HG03103 (cell line): Measurements from ENCODE around the gene ZSCAN5B.
"Not testable (repeated sequence)": the region's sequence is repeated elsewhere in the genome, so short reads cannot be mapped to it uniquely, and the experiment has no call there.

ENCODE experiments used
- ATAC-seq: cut with Tn5 transposase; IDR thresholded peaks from one replicate; pipeline ENCODE4 v1.9.1; 2021; ENCODE audit warnings: low read depth; ENCODE audit not compliant: unreplicated experiment

Gene ZSCAN5B

DNA sequence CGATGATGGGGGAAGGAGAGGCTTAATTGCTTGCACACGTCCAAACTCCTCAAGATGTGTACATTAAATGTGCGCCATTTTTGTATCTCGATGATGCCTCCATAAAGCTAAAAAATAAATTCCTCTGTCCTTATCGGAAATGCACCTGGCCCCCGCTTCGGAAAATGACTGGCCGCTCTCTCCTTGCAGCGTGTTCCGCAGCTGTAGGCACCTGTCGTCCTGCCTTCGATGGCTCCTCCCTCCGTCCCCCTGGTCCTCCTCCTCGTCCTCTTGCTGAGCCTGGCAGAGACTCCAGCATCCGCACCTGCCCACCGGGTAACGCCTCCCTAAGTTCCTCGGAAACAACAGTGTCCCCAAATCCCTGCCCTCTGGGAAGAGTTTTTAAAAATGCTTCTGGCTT, 20.7 kb downstream of the ZSCAN5B start:
- no peak for ATAC-seq

DNA sequence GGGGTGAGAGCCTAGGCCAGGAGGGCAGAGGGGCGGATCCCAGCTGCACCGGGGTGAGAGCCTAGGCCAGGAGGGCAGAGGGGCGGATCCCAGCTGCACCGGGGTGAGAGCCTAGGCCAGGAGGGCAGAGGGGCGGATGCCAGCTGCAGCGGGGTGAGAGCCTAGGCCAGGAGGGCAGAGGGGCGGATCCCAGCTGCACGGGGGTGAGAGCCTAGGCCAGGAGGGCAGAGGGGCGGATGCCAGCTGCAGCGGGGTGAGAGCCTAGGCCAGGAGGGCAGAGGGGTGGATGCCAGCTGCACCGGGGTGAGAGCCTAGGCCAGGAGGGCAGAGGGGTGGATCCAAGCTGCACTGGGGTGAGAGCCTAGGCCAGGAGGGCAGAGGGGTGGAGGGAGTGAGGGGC, 21.3 kb downstream of the ZSCAN5B start:
- not testable (repeated sequence) for ATAC-seq

DNA sequence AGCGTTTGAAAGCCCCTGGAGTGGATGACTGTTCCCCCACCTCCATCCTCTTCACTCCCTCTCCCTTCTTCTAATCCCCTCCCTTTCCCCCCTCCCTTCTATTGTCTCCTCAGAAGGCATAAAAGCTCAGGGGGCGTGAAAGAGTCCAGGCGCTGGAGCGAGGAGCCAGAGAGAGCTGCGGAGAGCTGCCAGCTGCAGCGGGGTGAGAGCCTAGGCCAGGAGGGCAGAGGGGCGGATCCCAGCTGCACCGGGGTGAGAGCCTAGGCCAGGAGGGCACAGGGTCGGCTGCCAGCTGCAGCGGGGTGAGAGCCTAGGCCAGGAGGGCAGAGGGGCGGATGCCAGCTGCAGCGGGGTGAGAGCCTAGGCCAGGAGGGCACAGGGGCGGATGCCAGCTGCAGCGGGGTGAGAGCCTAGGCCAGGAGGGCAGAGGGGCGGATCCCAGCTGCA, 21.7 kb downstream of the ZSCAN5B start, which contains the start of gene GALP:
TSS of gene GALP (plus strand) at position 148 of the 447 bp plus-strand sequence. CDS start 1,101 bp downstream, outside the sequence.
- ATAC-seq: not testable (repeated sequence)

DNA sequence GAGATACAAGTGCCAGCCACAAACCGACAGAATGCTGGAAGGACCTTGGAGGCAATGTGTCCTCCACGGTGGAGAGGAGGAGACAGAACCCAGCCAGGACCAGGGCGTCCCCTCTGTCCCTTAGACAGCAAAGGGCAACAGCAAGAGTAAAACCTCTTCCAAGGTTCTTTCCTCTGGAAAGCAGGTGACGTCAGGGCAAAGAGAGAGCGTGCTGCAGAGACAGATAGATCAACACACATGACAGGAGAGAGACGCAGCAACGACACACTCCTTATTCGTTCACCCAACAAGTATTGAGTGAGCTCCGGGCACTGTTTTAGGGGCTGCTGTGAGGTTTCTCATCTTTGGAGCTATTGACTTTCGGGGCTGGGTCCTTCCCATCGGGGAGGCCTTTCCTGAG, 23.0 kb downstream of the ZSCAN5B start:
- no peak for ATAC-seq

DNA sequence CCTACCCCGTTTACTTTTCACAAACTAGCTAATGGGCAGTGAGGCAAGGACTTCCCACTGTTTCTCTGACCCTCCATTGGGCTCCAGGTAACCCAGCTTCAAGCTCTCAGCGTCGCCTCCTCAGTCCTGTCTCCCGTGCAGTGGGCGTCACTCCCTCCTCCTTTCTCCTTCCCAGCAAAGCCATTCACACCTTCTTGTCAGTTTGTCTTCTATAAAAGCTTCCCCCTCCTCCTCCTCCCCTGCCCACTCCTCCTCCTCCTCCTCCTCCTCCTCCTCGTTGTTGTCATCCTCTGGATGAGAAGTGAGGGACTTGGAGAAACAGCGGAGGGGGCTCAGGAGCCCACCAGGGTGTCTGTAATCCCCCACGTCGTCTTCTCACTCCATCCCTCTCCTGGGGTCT, 23.5 kb downstream of the ZSCAN5B start:
- no peak for ATAC-seq

DNA sequence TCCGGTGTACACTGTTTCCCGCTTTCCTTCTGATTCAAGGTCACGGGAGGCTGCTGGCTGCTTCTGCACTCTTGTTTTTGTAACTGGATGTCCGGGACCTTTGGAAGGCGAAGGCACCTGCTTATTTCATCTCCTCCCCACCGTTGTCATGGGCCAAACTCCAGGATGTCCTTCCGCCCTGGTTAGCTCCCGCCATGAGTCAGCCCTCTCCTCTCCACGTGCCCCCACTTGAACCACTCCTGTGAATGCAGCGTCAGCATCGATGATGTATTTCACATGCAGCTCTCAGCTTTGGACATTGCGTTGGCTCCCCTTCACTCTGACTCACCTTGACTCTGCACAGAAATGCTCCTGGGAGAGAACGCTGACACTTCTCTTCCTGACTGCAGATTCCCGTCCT, 27.3 kb downstream of the ZSCAN5B start:
- no peak for ATAC-seq

DNA sequence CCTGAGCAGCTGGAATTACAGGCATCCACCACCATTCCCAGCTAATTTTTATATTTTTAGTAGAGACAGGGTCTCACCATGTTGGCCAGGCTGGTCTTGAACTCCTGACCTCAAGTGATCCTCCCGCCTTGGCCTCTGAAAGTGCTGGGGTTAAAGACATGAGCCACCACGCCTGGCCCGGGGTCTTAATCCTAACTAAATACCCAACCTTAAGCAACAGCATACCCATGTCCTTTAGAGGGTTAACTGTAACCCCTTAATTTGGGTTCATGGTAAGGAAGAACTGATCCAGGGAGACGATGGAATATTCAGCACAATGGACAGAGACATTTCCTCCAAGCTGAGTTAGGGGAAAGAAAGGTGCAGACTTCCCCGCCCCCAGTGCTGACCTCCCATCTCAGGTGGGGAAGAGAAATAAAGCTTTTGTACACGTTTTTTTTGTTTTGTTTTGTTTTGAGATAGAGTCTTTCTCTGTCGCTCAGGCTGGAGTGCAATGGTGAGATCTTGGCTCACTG, 30.5 kb downstream of the ZSCAN5B start:
- no peak for ATAC-seq

DNA sequence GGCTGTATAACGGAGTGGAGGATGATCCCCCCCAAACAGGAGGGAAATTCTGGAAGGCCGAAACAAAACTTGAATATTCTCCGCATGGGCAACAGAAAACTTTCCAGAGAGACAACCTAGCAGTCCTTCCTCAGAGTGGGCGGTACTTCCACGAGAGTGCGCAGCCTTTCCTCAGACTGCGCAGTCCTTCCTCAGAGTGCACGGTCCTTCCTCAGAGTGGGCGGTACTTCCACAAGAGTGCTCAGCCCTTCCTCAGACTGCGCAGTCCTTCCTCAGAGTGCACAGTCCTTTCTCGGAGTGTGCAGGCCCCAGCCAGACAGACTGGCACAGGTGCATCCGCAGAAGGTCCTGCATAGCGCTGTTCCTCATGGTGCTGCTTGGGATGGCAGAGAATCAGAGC, 34.5 kb downstream of the ZSCAN5B start:
- ATAC-seq: no peak

DNA sequence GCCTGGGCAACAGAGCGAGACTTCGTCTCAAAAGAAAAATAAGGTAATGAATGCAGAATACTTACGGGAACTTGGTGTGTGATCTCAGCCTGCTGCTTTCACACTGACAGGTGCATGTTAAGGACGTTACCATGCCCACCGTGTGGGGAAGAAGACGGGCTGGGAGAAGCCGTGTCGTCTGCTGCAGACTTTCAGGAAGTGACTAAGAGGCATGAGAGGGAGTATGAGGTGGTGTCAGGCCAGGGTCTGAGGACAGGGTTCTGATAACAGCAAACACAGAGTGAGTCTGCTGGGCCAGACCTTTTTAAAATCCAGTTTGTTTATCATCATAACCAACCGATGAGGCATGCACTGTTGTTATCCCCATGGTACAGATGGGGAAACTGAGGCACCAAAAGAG, 35.3 kb downstream of the ZSCAN5B start:
- no peak for ATAC-seq

DNA sequence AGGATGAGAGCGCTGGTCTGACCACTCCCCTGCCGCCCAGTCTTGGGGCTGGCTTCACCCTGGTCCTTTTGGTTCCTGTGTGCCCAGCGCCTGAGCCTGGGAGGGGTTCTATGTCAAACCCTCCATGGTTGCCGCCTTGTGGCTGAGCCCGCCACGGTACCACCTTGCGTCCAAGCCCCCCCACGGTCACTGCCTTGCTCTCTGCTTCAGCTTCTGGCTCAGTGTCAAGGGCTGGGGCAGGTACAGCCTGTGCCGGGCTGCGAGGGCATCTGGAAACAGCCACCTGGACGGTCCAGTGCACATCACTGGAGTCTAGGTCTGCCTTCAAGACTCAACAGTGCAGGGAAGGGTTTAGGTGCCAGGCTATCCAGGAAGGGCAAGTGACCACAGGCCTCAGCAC, 36.0 kb downstream of the ZSCAN5B start:
- no peak for ATAC-seq

DNA sequence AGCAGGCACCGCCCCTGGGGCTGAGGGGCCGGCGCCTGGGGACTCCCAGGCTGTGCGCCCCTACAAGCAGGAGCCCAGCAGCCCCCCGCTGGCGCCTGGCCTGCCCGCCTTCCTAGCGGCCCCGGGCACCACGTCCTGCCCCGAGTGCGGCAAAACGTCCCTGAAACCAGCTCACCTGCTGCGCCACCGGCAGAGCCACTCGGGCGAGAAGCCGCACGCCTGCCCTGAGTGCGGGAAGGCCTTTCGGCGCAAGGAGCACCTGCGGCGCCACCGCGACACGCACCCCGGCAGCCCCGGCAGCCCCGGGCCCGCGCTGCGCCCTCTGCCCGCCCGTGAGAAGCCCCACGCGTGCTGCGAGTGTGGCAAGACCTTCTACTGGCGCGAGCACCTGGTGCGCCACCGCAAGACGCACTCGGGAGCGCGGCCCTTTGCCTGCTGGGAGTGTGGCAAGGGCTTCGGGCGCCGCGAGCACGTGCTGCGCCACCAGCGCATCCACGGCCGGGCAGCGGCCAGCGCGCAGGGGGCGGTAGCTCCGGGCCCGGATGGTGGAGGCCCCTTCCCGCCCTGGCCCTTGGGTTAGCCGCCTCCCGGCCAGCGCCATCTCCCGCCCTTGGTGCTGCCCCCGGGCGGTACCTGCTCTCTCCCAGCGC, 37.8 kb downstream of the ZSCAN5B start:
- ATAC-seq: no peak

DNA sequence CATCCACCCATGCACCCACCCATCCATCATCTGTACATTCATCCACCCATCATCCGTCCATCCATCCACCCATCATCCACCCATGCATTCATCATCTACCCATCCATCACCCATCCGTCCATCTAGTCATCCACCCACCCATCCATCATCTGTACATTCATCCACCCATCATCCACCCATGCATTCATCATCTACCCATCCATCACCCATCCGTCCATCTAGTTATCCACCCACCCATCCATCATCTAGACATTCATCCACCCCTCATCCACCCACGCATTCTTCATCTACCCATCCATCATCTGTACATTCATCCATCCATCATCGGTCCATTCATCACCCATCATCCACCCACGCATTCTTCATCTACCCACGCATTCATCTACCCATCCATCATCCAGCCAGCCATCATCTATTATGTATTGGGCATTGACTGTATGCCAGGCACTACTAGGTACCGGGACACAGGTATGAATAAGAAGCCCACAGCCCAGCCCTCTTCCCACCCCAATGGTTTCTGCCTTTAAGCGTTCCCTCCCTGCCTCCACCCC, 38.5 kb downstream of the ZSCAN5B start:
- no peak for ATAC-seq

DNA sequence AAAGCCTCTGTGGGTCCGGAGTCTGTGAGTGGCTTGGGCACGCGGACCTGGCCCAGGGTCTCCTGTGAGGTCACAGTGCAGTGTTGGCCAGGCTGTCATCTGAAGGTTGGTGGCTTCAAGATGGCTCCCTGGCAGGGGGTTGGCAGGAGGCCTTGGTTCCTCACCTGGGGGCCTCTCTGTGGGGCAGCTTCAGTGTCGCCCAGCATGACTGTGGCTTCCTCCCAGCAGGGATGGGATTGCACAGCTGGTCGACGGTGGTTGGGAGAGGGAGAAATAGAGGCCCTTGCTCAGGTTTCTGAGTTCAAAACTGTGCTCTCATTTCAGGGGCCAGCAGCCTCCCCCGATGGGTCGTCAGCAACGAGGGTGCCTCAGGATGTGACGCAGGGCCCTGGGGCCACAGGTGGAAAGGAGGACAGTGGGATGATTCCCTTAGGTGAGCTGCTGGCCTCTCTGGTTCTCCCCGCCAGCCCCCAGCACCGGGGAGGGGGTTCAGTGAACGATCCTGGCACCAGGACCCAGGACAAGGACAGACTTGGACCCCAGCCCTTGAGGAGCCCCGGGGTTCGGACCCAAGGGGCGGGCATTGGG, 39.3 kb downstream of the ZSCAN5B start:
- ATAC-seq: no peak

DNA sequence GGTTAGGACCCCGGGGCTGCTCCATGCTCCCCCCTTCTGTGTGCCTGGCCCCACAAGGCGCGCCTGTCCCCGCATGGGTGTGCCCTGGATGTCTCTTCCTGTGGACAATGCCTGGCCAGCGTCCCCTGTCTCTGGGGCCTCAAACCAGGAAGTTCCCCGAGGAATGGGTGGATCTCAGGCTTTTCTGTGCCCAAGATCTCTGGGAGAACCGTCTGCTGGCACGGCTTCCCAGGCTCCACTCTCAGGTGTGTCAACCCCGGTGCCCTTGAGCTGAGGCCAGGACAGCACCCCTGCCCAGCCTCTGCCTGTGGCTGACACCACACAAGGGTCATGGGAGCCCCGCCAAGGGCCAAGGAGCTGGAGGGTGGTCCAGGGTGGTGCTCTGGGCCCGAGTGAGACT, 40.8 kb downstream of the ZSCAN5B start:
- no peak for ATAC-seq

DNA sequence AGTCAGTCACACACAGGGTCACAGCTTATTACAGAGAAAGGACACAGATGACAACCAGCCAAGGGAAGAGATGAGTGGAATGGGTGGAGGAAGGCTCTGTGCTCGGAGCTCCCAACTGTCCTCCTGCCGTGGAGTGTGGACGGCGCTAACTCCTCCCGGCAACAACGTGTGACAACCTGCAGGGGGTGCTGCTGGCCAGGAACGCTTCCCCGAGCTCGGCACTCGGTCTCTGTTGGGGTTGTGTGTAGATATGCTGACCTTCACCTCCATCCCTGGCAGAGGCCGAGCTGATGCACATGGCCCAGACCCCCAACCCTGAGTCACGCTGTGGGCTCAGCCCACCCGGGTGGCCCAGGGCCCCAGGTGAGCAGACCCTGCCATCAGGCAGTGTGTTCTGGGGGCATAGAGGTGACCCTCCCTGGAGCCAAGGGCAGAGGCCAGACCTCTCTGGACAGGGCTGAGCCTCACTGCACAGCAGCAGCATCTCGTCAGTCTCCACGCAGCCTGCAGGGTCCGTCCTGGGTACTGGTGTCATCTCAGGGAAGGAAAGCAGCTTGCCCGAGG, 42.4 kb downstream of the ZSCAN5B start:
- no peak for ATAC-seq

DNA sequence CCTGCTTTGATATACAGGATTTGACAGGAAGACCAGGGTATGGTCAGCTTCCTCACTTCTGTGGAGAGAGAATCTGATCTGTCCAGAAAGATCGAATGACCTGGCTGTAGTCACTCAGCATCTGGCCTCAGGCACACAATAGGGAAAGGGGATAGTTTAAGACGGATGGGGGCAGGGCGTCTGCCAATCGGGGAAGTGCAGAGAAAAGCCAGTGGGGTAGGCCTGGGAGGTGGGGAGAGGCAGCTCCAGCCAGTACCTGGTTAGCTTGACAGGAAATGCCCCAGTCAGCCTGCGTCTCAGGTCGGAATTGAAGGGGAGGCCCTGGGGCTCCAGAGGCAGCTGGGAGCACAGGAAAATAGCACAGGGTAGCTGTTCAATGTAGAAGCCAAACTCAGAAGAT, 44.1 kb downstream of the ZSCAN5B start:
- no peak for ATAC-seq

DNA sequence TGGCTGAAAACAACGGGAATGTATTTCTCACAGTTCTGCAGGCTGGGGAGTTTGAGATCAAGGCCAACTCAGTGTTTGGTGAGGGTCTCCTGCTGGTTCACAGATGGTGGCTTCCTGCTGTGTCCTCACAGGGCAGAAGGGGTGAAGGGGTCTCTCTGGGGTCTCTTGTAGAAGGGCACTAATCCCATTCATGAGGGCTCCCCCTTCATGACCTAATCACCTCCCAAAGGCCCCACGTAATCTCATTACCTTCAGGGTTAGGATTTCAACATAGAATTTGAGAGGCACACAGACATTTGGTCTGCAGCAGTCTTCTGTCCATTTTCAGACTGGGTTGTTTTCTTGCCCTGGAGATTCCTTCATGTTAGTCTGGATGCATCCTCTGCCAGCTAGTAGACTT, 44.9 kb downstream of the ZSCAN5B start:
- ATAC-seq: no peak

DNA sequence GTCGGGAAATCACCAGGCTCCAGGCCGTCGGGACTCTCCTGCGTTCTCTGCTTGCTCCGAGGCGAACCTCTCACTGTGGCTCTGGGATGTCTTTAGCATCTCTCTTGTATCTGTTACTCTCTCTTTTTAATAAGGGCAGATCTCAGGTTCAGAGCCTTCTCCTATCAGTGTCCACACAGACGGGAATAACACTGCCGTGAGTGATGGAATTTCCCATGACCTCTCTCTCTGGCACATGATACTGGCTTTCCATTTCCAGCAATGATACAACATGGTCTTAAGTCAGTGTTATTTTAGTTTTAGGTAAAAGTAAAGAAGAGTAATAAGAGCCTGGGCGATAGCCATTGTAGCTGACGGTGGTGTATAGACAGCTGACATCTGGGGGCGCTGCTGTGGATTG, 47.2 kb downstream of the ZSCAN5B start:
- no peak for ATAC-seq

DNA sequence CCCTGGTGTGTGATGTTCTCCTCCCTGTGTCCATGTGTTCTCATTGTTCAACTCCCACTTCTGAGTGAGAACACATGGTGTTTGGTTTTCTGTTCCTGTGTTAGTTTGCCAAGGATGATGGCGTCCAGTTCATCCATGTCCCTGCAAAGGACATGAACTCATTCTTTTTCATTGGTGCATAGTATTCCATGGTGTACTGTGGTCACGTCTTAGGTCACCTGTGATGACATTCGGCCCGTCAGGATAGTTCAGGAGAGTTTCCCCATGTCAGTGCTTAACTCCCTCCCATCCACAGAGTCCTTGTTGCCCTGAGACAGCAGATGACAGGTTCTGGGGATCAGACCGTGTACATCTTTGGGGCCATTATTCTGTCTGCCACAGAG, 47.9 kb downstream of the ZSCAN5B start:
- no peak for ATAC-seq

DNA sequence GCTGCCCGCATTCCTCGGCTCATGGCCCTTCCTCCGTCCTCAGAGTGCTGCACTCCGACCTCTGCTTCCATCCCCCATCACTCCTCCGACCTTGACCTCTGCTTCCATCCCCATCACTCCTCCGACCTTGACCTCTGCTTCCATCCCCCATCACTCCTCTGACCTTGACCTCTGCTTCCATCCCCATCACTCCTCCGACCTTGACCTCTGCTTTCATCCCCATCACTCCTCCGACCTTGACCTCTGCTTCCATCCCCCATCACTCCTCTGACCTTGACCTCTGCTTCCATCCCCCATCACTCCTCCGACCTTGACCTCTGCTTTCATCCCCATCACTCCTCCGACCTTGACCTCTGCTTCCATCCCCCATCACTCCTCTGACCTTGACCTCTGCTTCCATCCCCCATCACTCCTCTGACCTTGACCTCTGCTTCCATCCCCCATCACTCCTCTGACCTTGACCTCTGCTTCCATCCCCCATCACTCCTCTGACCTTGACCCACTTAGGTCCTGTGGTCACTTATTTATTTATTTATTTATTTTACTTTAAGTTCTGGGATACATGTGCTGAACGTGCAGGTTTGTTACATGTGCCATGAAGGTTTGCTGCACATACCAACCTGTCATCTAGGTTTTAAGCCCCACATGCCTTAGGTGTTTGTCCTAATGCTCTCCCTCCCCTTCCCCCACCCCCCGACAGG, 48.5 kb downstream of the ZSCAN5B start:
- ATAC-seq: not testable (repeated sequence)

DNA sequence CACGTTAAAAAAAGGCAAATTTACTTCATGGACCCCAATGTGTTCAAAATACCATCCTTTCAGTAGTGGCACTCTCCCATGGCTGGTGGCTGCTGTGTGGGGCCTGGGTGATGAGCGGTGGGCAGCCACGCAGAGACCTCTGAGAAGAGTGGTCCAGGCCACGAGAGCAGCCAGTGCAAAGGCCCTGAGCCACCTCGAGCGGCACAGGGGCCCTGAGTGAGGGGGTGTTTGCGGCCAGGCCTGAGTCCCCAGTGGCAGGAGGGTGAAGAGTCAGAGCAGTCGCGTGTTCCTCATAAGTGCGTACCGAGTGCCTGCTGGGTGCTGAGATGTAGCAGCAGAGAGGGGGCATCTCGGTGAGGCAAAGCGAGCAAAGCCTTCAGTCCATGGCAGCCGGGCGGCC, 49.5 kb downstream of the ZSCAN5B start:
- ATAC-seq: no peak
